Measurements from ENCODE around the gene LONP2.
"Not testable (repeated sequence)": the region's sequence is repeated elsewhere in the genome, so short reads cannot be mapped to it uniquely, and the experiment has no call there.

Gene LONP2

GRCh38 chr16:48393485-48394354 lies 149.6 kb downstream of the LONP2 start:
- DNase-seq (ENCODE audit: low spot score): peak; percentile 91

- DNase-seq (ENCODE audit: low spot score): no peak
Observed at GRCh38 chr16:48394355-48394703, 150.2 kb downstream of the LONP2 start.

- DNase-seq (ENCODE audit: low spot score): no peak
Observed at GRCh38 chr16:48395375-48395774, 151.3 kb downstream of the LONP2 start.

- DNase-seq (ENCODE audit: low spot score): not testable (repeated sequence)
Observed at GRCh38 chr16:48402547-48402946, 158.4 kb downstream of the LONP2 start.

GRCh38 chr16:48405153-48405552 lies 161.1 kb downstream of the LONP2 start:
- DNase-seq (ENCODE audit: low spot score): no peak

- no peak for DNase-seq (ENCODE audit: low spot score)
Observed at GRCh38 chr16:48405907-48406306, 161.8 kb downstream of the LONP2 start.
